ENCODE data around the gene ATP6V0B.

The ATP6V0B gene

GRCh38 chr1:43985984-43986595, 11.3 kb downstream of the ATP6V0B start:
- DNase-seq = no peak

- DNase-seq = no peak
These were observed 12.0 kb downstream of the ATP6V0B start for GRCh38 chr1:43986712-43987111.

GRCh38 chr1:43987159-43987902, 12.6 kb downstream of the ATP6V0B start:
- no peak for DNase-seq

GRCh38 chr1:43990271-43991199, 15.8 kb downstream of the ATP6V0B start:
- DNase-seq = no peak

- DNase-seq = no peak
These were observed 16.4 kb downstream of the ATP6V0B start for GRCh38 chr1:43991200-43991475.

GRCh38 chr1:43991476-43992231, 16.9 kb downstream of the ATP6V0B start, which contains the start of gene CCDC24:
Gene CCDC24, plus strand, starts transcription at chr1:43991599. Its CDS starts 280 bp downstream, at chr1:43991879.
- peak; percentile 66 to 68 for DNase-seq

GRCh38 chr1:43992232-43992995, 17.7 kb downstream of the ATP6V0B start:
- no peak for DNase-seq

- no peak for DNase-seq
These were observed 18.6 kb downstream of the ATP6V0B start for GRCh38 chr1:43993206-43993914.

- no peak for DNase-seq
These were observed 19.3 kb downstream of the ATP6V0B start for GRCh38 chr1:43994071-43994470.

- DNase-seq = peak; percentile 8 to 33
These were observed 20.3 kb downstream of the ATP6V0B start for GRCh38 chr1:43994794-43995790.

GRCh38 chr1:43995984-43996732, 21.4 kb downstream of the ATP6V0B start:
- DNase-seq = no peak

- no peak for DNase-seq
These were observed 22.0 kb downstream of the ATP6V0B start for GRCh38 chr1:43996733-43997115.

- DNase-seq = no peak
These were observed 22.7 kb downstream of the ATP6V0B start for GRCh38 chr1:43997295-43997999.

GRCh38 chr1:43998000-43998378, 23.2 kb downstream of the ATP6V0B start:
- DNase-seq = no peak

GRCh38 chr1:43999455-43999854, 24.7 kb downstream of the ATP6V0B start:
- no peak for DNase-seq

GRCh38 chr1:44000122-44000665, 25.4 kb downstream of the ATP6V0B start:
- no peak for DNase-seq

- no peak for DNase-seq
These were observed 27.4 kb downstream of the ATP6V0B start for GRCh38 chr1:44002165-44002564.

- DNase-seq = no peak
These were observed 27.9 kb downstream of the ATP6V0B start for GRCh38 chr1:44002606-44003157.

Data from inflammatory macrophage (primary cell).